Stimulated activated CD4-positive, alpha-beta T cell treated with anti-CD3 and anti-CD28 coated beads, Interleukin-1b, Interleukin-23, amount 100 ng/mL, for 1 hour (primary cell): ENCODE data around the gene SLC35B1.

Source experiments
- DNase-seq, 2 donors: peaks; one replicate each; pipeline ENCODE4 v3.0.0-alpha.2; 2020; ENCODE audit warnings: low read depth in 2 of 2

The SLC35B1 gene

GRCh38 chr17:49670641-49671040 lies 37.1 kb downstream of the SLC35B1 start:
- DNase-seq, result no peak

GRCh38 chr17:49670002-49670401 lies 37.8 kb downstream of the SLC35B1 start:
- no peak for DNase-seq

GRCh38 chr17:49667854-49668253 lies 39.9 kb downstream of the SLC35B1 start:
- no peak for DNase-seq

GRCh38 chr17:49664706-49665211 lies 43.0 kb downstream of the SLC35B1 start:
- no peak for DNase-seq

DNA sequence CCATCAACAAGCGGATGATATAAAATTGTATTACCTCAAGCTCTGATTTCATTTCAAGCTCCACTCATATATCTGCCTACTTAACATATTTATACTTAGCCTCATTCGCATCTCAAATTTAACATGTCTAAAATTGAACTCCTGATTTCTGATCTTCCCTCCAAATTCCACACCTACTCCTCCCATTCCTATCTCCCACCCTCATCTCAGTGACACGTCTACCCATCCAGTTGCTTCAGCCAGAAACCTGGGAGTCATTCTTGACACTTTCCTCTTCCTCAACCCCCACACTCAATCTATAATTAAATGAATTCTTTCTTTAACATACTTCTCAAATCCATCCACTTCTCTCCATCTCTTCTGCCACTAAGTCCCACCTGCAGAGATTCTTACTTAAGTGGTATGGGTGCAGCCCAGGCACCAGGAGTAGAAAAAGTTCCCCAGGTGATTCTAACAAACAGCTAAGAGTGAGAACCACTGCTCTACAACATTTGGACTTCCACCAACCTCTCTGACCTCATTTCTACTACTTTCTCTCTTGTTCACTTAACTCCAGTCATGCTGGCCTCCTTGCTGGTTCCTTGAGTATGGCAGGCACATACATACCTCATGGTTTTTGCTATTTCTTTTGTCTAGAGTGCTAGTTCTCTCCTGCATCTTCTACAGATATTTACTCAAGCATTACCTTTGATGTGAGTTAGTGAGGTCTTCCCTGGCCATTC lies 47.9 kb downstream of the SLC35B1 start:
- DNase-seq, result no peak

GRCh38 chr17:49656247-49656646 lies 51.5 kb downstream of the SLC35B1 start:
- no peak for DNase-seq
